ENCODE results near the gene CAPZB.

CAPZB gene

DNA sequence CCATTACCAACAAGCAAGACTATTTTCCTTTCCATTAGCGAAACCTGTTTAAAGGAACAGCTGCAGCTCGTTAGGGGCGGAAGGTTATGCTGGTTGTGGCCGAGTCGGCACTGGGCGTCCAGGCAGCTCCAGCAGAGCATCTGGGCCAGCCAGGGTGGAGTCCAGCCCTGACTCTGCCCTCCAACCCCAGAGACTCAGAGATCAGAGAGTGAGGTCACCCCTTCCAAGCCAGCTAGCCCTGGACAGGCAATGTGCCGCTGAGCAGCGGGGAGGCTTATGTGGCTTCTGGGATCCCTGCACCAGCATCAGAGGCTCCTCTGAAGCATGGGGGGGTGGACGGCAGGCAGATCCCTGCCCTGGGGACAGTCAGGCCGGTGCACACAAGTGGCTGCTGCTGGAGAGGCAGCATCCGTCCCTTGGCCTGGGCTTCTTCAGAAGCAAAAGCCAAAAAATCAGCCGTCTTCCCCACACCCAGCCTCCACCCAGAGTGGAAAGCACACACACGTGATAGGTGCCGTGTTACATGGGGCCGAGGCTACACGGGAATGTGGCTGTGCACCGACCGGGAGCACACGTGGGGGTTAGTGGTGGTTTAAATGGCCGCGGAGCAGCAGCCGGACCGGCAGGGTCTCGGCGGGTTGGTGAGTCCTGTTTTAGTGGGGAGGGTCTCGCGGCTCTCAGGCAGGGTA is 143.1 kb downstream of the CAPZB start:
- no peak for DNase-seq

DNA sequence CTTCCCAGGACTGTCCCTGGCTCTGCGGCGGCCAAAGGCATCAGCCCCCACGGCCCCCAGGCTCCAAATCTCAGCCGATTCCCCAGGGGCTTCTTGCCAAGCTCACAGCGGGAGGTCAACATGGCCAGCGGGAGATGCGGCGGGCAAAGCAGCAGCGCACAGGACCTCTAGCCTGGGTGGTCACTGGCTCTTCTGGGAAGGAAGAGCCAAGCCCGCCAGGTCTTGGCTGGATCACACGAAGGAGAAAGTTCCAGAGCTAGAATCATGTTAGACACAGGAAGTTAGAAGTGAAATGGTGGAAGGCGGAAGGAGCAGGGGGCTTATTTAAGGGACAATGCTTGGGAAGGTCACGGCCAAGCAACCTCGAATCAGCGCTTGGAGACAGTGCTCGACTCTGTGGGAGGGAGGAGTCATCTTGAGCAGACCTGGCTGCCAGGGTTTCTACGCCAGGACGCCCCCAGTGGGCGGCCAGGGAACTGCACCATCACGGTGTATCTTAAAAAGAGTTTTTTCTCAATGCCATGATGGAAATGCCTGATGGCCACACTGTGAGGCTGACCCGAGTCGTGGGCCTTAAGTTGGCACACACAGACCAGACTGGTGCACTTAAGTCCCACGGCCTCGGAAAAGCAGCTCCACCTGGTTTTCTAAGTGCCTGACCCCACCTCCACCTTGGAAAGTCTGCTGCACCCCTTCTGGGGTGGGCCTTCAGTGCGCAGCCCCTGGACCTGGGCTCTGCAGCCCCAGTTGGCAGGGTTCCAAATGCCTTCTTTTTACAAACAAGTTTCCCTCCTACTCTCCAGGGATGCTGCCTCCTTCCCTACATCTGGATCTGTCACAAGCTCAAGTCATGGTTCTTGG is 143.9 kb downstream of the CAPZB start:
- DNase-seq = peak; percentile 31

DNA sequence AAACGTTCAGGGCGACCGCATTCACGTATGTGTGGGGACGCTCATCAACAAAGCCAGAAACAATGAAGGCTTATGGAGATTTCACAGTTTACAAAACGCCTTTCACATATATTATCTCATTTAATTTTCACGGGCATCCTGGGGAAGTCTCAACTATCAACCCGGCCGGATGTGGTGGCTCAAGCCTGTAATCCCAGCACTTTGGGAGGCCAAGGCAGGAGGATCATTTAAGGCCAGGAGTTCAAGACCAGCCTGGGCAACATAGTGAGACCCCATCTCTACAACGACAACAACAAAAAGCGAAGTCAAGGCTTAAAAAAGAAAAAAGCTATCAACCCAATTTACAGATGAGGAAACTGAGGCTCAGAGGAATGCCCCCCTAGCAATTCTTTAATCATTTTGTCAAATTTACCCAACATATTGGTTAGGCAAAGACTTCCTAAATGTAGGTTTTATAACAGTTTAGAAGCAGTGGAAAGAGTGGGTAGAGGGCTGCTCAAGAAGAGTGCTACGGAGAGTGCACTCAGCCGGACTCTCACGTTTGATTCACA is 144.9 kb downstream of the CAPZB start:
- no peak for DNase-seq

DNA sequence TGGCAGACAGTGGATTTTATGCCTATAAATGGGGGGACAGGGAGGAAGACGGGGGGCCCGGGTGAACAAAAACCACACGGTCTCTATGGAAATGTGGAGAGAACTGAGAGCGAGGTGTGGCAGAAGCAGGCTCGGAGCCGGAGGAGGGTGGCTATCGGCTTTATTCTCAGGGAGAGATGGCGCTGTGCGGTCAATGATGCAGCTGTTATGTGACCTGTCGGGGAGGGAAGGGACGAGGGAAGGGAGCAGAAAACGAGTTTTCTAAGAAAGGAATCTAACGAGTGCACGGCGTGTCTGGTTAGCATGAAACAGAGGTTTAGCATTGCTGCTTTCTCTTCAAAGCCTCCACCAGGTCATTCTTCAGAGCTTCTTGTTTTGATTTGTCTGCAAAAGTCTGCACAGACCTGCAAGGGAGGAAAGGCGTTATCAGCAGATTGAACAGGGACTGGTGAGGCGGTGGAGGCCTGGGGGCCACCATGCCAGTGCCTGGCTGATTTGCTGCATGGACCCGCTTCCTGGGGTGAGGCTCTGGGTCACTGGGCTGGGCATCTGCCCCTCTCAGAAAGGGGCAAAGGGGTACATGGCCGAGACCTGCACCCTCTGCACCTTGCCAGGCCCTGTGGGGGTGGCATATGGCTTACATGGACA is 146.0 kb downstream of the CAPZB start:
- no peak for DNase-seq

DNA sequence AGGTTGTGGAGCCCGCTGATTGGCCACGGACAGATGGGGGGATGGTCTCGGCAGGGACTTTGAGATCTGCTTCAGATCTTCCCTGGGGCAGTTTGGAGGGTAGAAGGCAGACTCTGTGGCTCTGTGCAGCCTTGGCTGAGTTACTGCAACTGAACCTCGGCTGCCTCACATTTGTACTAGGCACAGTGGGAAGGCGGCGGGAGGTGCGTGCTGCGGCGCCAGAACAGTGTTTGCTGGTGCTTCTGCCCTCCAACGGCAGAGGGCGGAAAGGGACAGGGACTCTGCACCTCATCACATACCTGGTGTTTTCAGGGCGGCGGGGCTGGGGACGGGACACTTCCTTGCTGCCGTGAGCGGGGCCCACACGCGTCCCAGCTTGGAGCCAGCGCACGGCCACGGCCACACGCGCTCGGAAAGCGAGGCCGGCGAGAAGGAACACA is 147.0 kb downstream of the CAPZB start:
- DNase-seq = no peak

DNA sequence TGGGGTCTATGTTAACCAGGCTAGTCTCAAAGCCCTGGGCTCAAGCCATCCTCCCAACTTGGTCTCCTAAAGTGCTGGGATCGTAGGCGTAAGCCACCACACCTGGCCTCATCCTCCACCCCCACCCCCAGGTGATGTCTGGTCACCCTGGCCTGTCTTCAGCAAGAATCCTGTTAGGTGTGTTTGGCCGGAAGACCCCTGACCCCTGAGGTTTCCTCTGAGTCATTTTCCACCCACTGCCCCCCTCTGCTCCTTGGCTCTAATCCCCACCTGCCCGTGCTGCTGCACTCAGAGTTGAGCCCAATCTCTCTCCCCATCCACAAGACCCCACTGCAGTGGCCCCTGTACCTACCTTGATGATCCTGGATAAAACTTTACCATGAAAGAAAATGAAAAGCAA is 148.1 kb downstream of the CAPZB start:
- DNase-seq = no peak

DNA sequence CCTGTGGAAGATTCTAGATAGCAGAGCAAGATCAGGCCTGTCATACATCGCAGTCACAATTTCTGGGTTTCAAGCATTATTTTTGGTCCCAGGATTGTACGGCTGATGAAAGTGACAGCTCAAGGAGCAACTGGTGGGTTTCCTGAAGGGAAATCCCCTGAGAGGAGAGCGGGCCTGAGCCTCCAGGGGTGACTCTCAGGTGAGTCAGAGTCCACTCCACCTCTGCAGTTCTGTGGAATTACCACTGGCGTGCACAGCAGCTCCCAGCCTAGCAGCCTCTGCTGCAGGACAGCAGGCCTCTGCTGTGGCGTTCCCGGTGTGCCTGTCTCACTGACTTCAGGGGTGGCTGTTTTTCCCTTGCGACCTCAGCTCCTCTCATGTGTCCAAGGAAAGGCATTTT is 148.8 kb downstream of the CAPZB start:
- no peak for DNase-seq

DNA sequence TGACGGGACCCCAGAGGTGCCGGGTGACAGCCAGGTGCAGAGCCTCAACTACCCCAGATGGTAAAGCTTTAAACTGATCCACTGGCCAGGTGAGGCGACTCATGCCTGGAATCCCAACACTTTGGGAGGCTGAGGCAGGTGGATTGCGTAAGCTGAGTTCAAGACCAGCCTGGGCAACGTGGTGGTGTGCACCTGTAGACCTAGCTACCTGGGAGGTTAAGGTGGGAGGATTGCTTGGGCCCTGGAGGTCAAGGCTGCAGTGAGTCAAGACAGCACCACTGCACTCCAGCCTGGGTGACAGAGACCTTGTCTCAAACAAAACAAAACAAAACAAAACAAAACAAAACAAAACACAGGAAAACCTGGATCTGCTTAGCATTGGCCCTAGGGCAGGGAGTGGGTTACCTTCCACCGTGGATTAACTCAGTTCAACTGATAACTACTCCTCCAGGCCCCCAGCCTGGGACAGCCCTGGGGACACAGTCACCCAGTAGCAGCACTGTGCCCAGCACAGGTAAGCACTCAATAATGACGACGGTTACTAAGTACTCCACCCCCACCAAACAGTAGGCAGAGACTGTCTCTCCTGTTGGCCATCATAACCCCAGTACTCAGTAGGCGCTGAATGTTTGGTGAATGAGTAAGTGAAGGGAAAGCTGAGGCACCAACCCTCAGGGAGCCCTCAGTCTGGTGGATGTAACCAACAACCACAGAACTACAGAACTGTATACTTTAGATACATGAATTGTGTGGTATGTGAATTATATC is 151.6 kb downstream of the CAPZB start:
- no peak for DNase-seq

DNA sequence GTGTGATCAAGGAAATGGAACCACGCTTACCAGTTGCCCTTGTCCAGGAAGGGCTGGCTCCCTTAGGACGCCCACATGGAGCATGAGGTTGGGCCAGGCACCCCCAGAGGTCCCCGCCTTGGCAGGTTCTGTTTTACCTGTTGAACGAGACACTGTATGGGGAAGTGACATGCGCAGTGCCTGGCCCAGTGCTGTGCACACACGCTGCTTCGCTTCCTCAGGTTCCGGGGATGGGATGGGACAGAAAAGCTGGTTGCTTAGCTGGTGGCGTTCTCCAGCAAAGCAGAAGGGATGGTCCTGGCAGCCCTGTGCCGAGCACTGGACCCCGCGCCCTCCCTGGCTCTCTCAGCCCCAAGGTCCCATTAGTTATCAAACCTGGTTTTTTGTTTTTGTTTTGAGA is 152.5 kb downstream of the CAPZB start:
- DNase-seq = no peak

DNA sequence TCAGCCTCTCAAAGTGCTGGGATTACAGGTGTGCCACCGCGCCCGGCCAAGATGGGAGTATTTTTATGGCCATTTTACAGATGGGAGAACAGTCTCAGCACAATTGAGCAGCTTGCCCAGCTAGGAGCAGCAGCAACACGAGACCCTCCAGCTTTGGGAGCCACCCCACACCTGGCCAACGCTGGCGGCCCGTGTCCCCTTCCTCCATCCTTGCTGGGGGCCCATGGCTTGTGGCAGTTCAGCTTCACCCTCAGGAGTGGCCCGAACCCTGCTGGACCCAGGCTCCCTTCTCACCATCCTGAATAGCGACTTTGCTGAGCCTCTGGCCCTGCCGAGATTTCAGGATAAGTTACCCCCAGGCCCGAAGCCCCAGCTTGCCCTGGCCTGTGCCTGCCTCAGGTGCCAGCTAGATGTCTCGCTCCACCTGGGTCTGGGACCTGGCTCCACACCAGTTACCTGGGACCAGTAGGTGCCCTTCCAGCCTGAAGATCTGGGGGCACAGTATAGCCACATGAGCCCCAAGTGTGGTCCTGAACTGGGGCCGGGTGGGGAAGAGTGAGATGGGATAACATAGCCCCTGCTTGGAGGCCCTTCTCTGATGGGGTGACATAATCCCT is 154.0 kb downstream of the CAPZB start:
- no peak for DNase-seq

DNA sequence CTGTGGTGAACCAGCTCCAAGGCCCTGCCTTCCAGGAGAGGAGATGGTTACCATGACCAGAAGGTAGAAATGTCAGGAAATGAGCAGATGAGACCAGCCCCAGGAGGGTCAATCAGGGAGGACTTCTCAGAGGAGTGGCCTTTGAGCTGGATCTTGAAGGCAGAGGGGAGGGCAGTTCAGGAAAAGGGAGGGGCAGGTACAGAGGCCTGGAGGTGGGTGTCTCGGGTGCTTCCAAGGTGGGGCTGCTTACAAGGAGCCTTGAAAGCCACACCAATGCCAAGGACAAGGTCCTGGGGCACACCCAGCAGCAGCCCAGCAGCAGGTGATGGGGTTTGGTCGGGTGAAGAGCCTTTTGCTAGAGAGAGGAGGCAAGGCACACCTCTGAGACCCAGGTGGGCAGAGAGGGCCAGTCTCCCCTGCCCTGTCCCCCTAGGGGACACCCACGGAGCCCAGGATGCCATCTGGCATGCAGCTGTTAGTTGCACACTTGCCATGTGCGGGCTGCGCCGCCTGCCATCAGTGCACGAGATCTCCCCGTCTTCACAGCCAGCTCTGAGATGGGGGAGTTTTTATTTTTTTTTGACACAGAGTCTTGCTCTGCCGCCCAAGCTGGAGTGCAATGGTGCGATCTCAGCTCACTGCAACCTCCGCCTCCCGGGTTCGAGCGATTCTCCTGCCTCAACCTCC is 154.7 kb downstream of the CAPZB start:
- no peak for DNase-seq

DNA sequence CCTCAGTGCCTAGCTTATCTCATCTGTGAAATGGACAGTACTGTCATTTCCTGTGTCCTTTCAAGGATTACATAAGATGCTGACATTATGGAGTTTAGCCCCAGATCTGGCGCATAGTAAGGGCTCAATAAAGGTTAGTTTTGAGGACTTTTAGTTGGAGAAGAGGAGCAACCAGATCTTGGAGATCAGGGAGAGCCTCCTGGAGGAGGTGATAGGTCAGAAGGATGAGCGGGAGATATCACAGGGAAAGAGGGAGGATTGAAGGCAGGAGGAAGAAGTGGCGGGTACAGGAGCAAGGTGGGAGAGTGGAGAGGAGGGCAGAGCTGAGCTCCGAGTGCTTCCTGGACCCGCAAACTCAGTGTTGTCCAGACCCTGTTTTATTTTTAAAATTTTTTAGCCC is 155.7 kb downstream of the CAPZB start:
- DNase-seq = no peak

DNA sequence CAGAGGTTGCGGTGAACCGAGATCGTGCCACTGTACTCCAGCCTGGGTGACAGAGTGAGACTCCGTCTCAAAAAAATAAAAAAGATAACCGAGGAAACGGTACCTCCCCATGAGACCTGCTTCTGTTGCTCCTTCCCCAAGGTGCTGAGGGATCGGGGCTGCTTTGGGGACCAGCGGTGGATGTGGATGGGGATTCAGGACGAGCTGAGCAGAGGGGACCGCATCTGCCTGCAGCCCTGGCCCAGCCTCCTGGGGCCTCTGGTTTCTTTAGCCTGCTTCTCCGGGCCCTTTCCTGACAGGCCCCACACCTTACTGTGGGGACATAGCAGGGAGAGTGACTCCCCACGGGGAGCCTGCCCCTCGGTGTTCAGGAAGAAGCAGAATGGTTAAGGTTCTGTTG is 156.2 kb downstream of the CAPZB start:
- no peak for DNase-seq

DNA sequence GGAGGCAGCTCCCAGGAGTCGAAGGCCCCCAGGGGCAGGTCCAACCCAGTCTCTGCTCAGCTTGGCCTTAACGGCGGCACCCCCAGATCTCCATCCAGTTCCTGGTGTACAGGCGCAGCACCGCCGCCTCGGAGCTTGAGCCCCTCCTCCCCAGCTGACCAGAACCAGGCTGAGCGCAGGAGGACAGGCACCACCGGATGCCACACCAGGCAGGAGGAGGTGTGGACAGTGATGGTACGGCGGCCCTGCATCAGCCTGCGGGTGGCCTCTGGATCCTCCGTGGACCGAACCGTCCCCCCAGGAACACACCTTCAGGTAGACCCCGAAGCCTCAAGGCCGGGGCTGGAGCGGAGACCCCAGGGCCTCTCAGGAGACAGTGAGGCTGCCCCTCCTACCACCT is 156.9 kb downstream of the CAPZB start:
- DNase-seq = no peak

DNA sequence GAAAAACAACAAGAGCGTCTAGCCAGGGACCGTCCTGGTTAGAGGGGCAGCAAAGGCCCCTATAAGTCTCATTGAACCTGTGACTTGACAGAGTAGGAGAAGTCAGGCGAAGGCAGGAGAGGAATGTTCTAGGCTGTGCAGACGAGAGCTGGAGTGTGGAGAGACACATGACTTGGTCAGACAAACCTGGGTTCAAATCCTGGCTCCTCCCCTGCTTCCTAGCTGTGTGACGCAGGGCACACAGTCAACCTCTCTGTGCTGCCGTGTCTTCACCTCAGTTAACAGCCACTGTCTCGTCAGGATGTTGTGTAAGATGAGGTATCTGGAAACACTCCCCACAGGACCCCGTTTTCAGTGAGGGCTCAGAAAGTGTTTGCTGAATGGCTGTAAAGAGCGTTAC is 157.6 kb downstream of the CAPZB start:
- DNase-seq = no peak

DNA sequence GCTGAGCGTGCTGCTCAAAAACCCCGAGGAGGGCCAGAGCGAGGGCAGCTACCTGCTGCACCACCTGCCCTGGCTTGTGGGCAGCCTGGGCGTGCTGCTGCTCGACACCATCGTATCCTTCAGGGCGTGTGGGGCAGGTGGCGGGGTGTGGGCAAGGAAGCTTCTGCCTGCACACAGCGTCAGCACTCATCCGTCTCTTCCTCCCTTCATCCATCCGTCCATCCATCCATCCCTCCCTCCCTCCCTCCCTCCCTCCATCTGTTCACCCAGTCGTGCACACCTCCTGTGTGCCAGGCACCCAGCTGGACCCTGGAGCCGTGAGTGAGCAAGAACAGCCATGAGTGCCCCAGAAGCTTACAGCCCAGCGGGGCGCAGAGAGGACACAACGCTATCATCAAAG is 158.0 kb downstream of the CAPZB start:
- DNase-seq = no peak

DNA sequence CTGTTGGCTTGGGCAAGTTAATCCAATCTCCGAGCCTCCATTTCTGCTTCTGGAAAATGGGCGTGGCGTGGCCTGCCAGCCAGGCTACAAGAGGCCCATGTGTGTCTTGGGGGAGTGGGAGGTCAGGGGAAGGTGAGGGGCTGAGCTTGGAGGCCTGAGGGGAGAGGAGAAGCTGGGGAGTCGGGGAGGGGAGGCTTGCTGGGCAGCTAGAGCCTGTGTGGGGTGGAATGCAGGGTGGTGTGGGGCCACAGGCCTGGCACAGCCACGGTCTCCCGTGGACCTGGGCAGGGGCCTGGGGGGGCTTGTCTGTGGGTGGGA is 158.6 kb downstream of the CAPZB start:
- DNase-seq = no peak

DNA sequence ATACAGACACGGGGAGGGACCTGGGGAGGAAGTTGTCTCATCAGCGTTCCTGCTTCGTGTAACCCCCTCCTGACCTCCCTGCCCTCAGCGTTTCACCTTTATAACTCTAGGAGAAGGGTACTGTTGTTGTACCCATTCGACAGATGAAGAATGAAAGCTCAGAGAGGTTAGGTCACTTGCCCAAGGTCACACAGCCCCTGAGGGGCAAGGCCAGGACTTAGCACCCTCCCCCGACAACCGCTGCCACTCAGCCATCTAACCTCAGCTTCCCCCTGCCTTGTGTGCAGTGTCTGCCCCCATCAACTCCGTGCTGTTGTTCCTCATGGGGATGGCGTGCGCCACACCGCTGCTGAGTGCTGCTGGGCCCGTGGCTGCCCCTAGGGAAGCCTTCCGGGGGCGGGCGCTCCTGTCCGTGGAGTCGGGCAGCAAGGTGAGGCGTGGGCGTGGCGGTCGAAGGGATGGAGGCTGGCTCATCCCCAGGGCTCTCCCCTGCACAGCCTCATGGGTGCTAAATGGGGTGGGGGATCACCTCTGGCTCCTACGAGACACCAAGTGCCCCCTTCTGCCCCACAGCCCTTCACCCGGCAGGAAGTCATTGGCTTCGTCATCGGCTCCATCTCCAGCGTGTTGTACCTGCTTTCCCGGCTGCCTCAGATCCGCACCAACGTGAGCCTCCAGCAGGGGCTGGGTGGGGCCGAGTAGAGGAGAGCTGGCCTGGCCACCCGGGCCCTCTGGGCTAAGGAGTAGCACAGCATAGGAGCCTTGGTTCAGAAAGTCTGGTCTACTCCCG is 159.2 kb downstream of the CAPZB start:
- peak; percentile 34 for DNase-seq

DNA sequence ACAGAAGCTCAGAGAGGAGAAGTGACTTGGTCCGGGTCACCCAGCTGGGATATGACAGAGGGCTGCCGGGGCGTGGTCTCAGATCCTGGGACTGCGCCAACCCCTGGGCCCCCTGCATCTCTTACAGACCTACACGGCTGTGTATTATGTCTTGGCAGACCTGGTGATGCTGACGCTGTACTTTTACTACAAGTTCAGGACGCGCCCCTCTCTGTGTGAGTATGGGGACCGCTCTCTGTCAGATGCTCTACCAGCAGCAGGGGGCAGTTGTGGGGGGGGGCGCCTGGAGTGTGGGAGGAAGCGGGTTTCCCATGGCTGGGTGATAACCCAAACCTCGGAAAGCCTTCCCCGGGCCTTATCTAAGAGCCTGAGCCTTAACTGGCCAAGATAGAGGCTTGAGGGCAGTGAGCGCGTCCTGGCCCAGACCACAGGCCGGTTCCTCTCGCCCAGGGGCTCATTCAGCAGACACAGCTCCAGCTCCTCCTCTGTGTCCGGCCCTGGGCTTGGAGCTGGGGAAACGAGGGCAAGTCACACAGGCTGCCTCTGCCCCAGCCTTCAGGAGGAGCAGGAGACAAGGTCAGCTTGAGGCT is 159.9 kb downstream of the CAPZB start:
- DNase-seq = peak; percentile 34

DNA sequence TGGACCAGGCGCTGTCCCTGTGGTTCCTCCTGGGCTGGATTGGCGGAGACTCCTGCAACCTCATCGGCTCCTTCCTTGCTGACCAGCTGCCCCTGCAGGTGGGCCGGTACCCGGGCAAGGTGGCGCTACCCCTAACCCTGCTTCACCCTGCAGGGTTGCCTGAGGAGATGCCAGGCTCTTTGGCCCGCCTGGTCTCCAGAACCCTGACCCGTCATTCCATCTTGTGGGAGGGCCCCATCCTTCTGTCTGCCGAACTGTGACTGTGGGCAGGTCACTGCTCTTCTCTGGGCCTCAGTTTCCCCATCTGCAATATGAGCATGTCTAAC is 160.7 kb downstream of the CAPZB start:
- DNase-seq = no peak
